Cerebellar cortex (tissue), 1 donor: Measurements from ENCODE around the gene NKIRAS2.

ENCODE experiments used
- DNase-seq: peaks from one replicate; pipeline ENCODE4 v3.0.0-alpha.2; 2015; ENCODE audit warnings: low spot score

The NKIRAS2 gene

DNA sequence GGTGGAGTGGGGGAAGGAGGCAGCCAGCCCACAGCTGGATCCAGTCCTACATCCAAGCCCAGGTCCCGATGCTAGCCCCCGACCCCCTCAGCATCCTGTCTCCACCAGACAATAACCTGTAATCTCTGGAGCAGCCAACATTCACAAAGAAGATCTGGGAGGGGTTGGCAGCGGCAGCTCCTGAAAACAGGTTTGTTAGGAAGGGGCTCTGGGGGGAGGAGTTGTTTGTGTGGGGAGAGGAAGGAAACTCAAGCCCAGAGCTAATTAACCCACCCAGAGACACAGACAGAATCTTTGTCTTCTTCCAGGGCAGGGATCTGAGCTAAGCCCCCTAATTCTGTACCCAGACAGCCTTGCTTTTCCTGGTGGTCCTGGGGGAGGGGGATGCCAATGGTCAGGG is 35.1 kb downstream of the NKIRAS2 start:
- no peak for DNase-seq

DNA sequence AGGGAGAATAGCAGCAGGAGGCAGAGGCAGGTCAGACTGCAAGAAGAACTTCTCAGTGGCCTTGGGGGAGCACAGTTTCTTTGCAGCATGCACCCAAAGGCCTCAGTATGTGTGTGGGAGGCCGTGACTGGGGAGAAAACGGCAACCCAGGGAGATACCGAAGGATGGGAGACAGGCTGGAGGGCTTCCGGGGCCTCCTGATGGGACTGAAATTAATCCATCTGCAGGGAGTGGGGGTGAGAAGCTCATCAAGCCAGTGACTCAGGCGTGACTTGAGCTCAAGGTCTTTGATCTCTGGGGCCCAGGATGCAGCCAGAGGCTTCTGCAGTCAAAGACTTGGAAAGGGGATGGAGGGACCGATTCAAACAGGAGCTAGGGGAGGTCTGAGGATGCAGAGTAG is 35.6 kb downstream of the NKIRAS2 start:
- DNase-seq, result no peak

DNA sequence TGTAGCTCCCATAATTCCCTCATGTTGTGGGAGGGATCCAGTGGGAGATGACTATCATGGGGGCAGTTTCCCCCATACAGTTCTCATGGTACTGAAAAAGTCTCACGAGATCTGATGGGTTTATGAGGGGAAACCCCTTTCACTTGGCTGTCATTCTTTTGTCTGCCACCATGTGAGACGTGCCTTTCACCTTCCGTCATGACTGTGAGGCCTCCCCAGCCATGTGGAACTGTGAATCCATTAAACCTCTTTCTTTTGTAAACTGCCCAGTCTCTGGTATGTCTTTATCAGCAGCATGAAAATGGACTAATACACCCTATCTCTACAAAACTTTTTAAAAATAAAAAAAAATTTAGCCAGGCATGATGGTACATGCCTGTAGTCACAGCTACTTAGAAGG is 36.7 kb downstream of the NKIRAS2 start:
- DNase-seq, result no peak

DNA sequence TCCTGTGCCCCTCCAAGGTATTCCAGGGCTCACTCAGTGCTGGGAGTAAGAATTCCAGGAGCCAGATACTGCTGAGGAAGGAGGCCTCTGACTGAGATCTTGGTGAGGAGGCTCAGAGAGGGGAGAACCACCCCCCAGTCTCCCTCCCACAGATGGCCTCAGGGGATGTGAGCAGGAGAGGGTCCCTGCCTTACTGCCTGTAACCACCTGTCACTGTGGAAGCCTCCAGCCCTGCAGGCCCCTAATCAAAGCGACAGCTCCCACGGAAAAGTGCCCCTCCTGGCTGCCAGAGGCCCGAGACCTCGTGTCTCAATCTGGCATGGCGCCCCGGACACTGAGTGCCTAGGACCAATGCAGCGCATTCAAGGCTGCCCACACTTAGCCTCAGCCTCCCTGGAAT is 38.2 kb downstream of the NKIRAS2 start:
- no peak for DNase-seq

DNA sequence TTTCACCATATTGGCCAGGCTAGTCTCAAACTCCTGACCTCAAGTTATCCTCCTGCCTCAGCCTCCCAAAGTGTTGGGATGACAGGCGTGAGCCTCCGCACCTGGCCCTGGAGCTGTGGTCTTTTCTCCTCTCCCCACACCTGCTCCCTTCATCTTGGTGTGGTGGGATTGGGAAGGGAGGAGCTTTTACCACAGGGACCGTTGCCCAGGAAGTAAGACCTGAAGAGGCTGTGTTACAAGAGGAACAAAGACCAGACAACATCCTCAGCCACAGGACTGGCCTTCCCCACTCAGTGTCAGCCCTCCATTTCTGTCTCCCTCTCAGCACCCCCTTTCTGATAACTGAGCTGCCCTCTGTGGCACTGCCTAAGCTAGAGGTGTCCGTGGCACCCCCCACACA is 39.9 kb downstream of the NKIRAS2 start:
- DNase-seq, result no peak

DNA sequence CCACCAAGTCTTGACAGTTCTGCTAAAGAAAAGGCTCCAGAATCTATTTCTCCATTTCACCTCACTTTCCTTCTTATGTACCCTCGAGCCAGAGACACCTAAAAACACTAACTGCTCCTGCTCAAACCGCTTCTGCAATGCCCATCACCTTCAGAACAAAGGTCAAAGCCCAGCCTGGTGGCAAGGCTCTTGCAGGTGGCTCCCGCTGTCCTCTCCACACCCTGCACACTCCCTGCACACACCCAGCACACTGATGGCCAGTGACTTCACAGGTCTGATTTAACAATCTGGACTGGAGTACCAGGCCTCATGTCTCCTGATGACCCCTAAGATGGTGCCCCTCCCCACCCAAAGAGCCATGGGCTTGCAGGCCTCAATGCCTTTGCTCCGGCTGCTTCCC is 40.3 kb downstream of the NKIRAS2 start:
- no peak for DNase-seq

DNA sequence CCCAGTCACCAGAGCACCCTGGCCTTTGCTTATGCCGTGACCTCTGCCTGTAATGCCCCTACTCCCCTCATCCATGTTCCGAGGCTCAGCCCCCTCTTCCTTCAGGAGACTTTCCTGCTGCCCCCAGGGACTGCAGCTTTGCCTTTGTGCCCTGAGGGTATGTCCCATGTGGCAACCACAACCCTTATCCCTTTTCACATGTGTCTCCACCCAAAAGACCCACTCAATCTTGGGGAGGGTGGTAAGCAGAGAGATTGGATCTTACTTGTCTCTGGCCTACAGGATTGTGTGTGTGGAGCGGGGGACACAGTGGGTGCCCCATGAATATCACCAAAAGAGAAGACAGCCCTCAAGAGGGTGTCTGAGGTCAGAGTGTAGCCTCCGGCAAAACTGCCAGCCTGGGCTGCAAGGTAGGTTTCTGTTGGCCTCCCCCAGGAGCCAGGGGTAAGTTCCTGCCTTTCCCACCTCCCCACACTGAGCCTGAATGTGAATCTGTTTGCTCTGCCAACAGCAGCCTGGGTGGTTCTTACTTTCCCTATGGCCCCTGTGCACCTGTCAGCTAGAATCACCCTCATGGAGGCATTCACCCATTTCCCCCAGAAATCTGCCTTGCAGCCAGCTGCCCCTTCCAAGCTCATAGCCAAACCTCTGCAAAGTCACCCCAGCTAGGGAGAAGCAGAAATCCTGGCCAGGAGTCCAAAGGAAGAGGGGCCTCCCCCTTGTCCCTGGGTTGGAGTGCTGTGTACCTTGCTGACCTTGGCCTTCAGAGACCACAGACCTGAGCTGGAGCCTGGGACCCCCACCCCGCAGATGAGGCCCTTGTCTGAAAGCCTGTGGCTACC is 42.0 kb downstream of the NKIRAS2 start:
- DNase-seq, result no peak

DNA sequence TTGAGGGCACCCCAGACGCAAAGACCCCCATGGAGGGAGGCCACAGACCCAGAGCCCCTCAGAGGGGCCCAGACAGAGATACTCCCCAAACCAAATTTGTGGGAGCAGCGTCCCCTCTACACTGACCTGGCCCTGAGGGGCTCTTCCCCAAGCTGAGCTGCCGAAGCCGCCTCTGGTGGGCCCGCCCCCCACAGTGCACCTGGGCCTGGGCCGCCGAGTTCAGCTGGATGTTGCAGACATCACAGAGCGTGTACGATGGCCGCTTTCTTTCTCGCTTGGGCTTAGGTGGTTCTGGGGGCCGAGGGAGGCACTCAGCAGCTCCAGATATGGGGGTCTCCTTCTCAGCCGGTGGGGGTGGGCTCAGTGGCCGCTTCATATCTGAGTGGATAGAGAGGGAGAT is 42.8 kb downstream of the NKIRAS2 start:
- no peak for DNase-seq

DNA sequence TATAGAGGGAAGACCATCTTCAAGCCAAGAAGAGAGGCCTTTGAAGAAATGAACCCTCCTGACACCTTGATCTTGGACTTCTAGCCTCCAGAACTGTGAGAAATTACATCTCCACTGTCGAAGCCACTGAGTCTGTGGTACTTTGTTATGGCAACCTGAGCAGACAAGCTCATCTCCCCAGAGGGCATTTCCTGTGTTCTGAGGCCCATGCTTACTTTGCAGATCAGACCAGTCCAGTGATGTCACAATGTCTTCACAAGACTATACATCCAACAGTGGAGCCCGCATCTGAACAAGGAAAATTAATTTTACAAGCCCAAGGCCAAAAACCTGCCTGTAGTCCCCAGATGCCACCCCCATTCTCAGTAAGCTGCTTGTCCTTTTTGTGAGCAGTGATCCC is 45.3 kb downstream of the NKIRAS2 start:
- no peak for DNase-seq

DNA sequence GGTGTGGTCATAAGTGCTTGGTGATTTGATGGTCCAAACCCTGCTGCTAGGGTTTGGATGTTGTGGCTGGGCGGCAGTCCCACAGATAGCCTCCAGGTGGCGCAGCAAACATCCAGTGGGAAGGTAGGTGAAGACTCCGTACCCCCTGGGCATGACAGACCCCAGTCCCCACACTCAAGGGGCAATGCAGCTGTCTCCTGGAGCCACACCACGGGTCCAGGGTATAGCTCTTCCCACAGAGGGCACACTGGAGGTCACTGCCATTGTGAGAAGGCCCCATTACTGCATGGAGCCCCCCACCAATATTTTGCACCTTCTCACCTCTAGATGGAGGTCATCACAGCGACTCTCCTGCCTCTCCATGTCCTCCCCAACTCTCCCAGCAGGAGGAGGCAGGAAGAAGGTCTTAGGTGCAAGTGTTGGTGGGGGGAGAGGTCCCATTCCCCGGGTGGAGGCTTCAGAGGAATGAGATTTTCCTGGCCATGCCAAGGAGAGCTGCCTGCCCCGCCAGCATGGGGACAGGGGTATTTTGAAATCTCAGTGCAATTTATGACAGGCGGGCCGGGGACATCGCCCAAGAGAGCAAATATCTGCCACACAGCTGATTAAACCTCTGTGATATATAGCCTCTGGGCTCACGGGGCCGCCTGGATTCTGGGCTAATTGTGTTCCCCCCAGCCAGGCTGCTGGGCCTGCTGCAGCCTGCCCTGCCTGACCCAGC is 47.6 kb downstream of the NKIRAS2 start:
- peak; percentile 65 for DNase-seq

DNA sequence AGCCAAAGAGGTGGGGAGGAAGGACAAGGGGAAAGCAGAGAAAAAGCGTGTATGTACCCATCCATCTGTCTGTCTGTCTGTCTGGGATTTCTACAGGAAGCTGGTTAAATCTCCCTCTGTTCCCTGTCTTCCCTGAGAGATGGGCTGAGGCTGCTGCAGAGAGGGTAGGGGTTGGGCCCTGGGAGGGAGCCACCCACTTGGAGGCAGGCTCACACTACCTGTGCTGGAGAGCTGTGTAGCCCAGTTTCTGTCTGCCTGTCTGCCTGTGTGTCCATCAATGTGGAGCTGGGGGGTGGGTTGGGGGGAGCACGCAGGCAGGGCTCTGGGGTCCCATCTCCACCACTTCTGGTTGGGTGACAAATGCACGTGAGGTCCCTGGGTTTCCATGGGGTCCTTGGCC is 49.1 kb downstream of the NKIRAS2 start:
- DNase-seq, result no peak

DNA sequence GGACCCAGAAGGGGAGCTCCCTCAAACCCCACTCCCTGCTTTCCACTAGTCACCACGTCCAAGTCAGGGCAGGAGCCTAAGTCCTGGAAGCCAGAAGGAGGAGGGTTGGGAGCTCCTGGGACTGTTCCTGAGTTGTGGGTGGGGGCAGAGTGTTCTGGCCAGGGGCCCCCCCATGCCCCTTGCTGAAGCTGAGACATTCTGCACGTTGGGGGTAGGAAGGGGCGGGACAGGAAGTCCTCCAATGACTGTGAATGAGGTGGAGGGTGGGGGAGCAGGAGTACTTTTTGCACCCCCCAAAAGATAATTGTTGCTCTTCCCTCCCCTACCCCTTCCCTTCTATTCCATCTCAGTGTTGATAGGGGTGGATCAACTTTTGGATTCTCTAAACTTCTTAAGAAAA is 51.9 kb downstream of the NKIRAS2 start:
- no peak for DNase-seq

DNA sequence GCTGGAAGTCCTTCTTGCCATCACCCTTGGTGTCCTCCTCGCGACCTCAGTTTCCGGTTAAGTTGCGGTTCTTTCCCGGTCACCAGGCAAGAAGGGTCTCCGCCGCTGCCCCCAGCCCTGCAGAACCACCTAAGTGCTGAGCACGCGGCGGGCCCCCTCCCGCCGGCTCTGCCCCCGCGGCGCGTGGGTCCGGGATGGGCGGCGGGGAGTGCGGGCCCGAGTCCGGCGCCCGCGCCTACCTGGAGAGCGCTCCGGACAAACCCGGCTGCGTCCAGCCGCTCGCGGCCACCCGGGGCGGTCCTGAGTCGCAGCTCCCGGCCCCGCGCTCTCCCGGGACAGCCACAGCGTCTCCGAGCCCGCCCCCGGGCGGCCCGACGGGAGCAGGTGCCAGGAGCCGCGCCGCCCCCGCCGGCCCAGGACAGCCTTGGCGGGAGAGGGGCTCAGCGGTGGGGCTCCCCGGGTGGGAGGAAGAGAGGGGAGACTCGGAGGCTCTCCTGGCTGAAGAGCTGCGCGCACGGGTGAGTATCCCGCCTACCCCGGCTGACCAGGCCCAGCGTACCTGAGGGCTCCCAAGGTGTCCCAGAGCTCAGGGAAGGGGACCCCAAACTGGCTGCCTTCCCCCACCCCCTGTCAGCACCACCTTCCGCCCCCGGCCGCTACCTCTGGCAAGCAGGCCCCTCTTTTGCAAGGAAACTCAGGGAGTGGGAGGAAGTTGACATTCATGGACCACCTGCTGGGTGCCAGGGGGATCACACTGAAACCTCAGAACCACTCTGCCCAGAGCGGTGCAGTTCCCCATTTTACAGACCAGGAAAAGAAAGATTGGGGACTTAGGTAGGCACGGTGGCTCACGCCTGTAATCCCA is 52.7 kb downstream of the NKIRAS2 start:
- no peak for DNase-seq
